Measurements from ENCODE around the gene MUCL3. TPM values are rescaled to one million over a fixed set of nuclear protein-coding genes. Genes with fewer than 3 reads are reported as not detected.

MUCL3 gene
- total RNA-seq, 6 experiments from 2014 or later = not detected

DNA sequence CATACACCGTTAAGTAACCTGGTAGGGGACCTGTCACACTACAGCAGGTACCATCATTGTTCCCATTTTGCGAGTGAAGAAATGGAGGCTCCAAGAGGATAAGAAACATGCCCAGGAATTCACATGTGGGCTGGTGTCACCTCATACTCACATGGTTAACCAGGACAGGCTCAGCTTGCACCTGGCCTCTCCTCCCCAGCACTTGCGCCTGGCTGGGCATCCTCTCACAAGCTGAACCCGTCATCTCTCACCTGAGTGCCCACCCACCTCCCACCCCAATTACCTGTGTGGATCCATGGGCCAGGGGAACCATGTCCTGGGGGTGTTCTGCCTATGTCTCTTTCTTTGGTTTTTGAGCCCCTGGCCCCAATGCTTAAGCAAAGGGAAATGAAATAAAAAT is 10.3 kb upstream of the MUCL3 start:
- peaks cover 9% of the 10 kb centered on the region for H3K4me1 Mint-ChIP-seq (ENCODE audit: low read depth)
- no peak for DNase-seq
- no peak overlapping the region for H3K4me3 Mint-ChIP-seq
- no peak overlapping the region for H3K27ac Mint-ChIP-seq
- H3K9me3 Mint-ChIP-seq = peaks cover 12% of the 10 kb centered on the region
- H3K36me3 Mint-ChIP-seq (ENCODE audit: low read depth) = peaks cover 21% of the 10 kb centered on the region
- peaks cover 11% of the 10 kb centered on the region for H3K27me3 Mint-ChIP-seq (ENCODE audit: insufficient read depth)
- TF ChIP-seq, protein P1, sequence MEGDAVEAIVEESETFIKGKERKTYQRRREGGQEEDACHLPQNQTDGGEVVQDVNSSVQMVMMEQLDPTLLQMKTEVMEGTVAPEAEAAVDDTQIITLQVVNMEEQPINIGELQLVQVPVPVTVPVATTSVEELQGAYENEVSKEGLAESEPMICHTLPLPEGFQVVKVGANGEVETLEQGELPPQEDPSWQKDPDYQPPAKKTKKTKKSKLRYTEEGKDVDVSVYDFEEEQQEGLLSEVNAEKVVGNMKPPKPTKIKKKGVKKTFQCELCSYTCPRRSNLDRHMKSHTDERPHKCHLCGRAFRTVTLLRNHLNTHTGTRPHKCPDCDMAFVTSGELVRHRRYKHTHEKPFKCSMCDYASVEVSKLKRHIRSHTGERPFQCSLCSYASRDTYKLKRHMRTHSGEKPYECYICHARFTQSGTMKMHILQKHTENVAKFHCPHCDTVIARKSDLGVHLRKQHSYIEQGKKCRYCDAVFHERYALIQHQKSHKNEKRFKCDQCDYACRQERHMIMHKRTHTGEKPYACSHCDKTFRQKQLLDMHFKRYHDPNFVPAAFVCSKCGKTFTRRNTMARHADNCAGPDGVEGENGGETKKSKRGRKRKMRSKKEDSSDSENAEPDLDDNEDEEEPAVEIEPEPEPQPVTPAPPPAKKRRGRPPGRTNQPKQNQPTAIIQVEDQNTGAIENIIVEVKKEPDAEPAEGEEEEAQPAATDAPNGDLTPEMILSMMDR (IDR thresholded peaks at IDR 0.05) = no peak

GRCh38 chr6:30931272-30931671 is 9.5 kb upstream of the MUCL3 start:
- DNase-seq = no peak
- Mint-ChIP-seq H3K36me3 (ENCODE audit: low read depth) (peaks cover 21% of the 10 kb centered on the region), H3K27me3 (ENCODE audit: insufficient read depth) (peaks cover 16% of the 10 kb centered on the region), H3K4me1 (ENCODE audit: low read depth) (peaks cover 8% of the 10 kb centered on the region), H3K27ac (no peak overlapping the region), H3K9me3 (peaks cover 12% of the 10 kb centered on the region), H3K4me3 (no peak overlapping the region)
- TF ChIP-seq, protein P1 (IDR thresholded peaks at IDR 0.05) = no peak

DNA sequence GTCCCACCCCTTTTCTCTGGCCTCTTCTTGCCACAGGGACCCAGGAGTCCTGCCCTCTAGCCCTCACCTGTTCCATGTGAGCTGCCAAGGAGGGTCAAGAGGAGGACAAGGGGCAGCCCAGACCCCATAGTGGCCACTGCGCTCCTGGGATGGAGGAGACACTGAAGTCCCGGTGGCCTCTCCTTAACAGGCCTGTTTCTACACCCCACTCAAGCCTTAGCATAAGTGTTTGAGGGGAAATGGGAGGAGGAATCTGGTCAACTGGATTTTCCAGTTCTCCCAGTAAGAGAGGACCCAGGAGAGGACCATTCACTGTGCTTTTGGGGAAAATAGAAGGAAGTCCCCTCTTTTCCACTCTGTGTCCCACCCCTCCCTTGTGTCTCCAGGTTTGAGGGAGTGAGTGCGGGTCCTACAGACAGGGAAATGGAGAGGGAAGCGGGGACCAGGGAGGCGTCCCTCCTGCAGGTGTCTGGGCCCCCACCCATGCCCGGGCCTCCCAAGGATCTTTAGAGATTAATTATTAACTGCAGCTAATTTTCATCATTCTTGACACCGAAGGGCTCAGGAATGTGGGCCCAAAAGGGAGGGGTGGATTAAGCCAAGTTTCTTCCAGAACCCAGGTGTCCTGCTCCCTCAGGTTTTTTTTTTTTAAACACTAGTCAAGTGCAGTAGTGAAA is 8.7 kb upstream of the MUCL3 start, which contains the start of gene SFTA2:
TSS of gene SFTA2 (minus strand) at position 202 of the 677 bp plus-strand sequence. CDS start at position 128, 74 bp downstream.
- H3K4me3 Mint-ChIP-seq = no peak within 1 kb of the TSS
- H3K9me3 Mint-ChIP-seq = peaks cover 12% of the 10 kb centered on the region
- H3K27ac Mint-ChIP-seq = no peak within 1 kb of the TSS
- peaks cover 21% of the 10 kb centered on the region for H3K36me3 Mint-ChIP-seq (ENCODE audit: low read depth)
- DNase-seq = no peak
- TF ChIP-seq, protein P1 (IDR thresholded peaks at IDR 0.05) = no peak
- no peaks in the 10 kb centered on the region for H3K4me1 Mint-ChIP-seq (ENCODE audit: low read depth)
- peaks cover 24% of the 10 kb centered on the region for H3K27me3 Mint-ChIP-seq (ENCODE audit: insufficient read depth)

GRCh38 chr6:30932665-30933365 is 8.0 kb upstream of the MUCL3 start:
- TF ChIP-seq, protein P1 (IDR thresholded peaks at IDR 0.05) = no peak
- Mint-ChIP-seq H3K4me3 (no peak overlapping the region), H3K27me3 (ENCODE audit: insufficient read depth) (peaks cover 26% of the 10 kb centered on the region), H3K36me3 (ENCODE audit: low read depth) (peaks cover 17% of the 10 kb centered on the region), H3K9me3 (peaks cover 12% of the 10 kb centered on the region), H3K27ac (no peak overlapping the region), H3K4me1 (ENCODE audit: low read depth) (no peaks in the 10 kb centered on the region)
- DNase-seq = no peak

GRCh38 chr6:30935018-30935417 is 5.8 kb upstream of the MUCL3 start:
- DNase-seq = no peak
- Mint-ChIP-seq H3K27ac (no peak overlapping the region), H3K4me3 (no peak overlapping the region), H3K9me3 (no peaks in the 10 kb centered on the region), H3K4me1 (ENCODE audit: low read depth) (no peaks in the 10 kb centered on the region), H3K27me3 (ENCODE audit: insufficient read depth) (peaks cover 32% of the 10 kb centered on the region), H3K36me3 (ENCODE audit: low read depth) (no peaks in the 10 kb centered on the region)
- TF ChIP-seq, protein P1 (IDR thresholded peaks at IDR 0.05) = no peak
